T-helper 17 cell (primary cell): ENCODE measurements around the gene ICOSLG. TPM values are rescaled to one million over a fixed set of nuclear protein-coding genes. Genes with fewer than 3 reads are reported as not detected.
A peak's percentile ranks its signal among the peaks of the same experiment; 100 is the strongest.
"Not testable (repeated sequence)": the region's sequence is repeated elsewhere in the genome, so short reads cannot be mapped to it uniquely, and the experiment has no call there.

Source experiments
- ATAC-seq: fragments of 150-1000 bp; cut with Tn5 transposase; 2 replicates; pipeline ENCODE4 v1.10.0; 2021; ENCODE audit warnings: mild to moderate bottlenecking, moderate library complexity
- DNase-seq, 3 donors: peaks; one replicate each; pipeline versions ENCODE4 v3.0.0 to v3.0.0-alpha.2; 2020 to 2021
- H3K9me3 ChIP-seq: one replicate; pipeline ENCODE4 v1.7.0; 2013; ENCODE audit warnings: low read length, mild to moderate bottlenecking; ENCODE audit not compliant: control insufficient read depth, poor library complexity, severe bottlenecking
- H3K27ac Mint-ChIP-seq: one replicate; pipeline ENCODE4 v1.8.0; 2022; ENCODE audit warnings: mild to moderate bottlenecking, moderate library complexity, mixed read lengths
- H3K27me3 Mint-ChIP-seq: one replicate; pipeline ENCODE4 v1.8.0; 2022; ENCODE audit warnings: mixed read lengths
- H3K36me3 Mint-ChIP-seq: one replicate; pipeline ENCODE4 v1.8.0; 2022; ENCODE audit warnings: low read depth, mixed read lengths
- H3K4me1 Mint-ChIP-seq: one replicate; pipeline ENCODE4 v1.8.0; 2022; ENCODE audit warnings: mild to moderate bottlenecking, mixed read lengths
- H3K4me3 Mint-ChIP-seq: one replicate; pipeline ENCODE4 v1.8.0; 2022; ENCODE audit warnings: mild to moderate bottlenecking, moderate library complexity, mixed read lengths
- total RNA-seq, 4 donors: library from RNA in 2 of 4; stranded (reverse) in 2 of 4; gene quantifications; one replicate each; pipeline ENCODE4 v1.2.3 and lab custom pipeline; 2022 to 2026

ICOSLG gene
- total RNA-seq, 2 donors from 2014 or later: 9.4 to 19.1 TPM

GRCh38 chr21:44260791-44261631 is 20.3 kb upstream of the ICOSLG start:
- ATAC-seq (no peak), DNase-seq (no peak)
- Mint-ChIP-seq H3K27ac (no peak overlapping the region), H3K27me3 (peaks cover 7% of the 10 kb centered on the region), H3K4me1 (no peaks in the 10 kb centered on the region), H3K36me3 (no peaks in the 10 kb centered on the region), H3K4me3 (no peak overlapping the region)
- no peaks in the 10 kb centered on the region for H3K9me3 ChIP-seq

- H3K4me1 Mint-ChIP-seq: no peaks in the 10 kb centered on the region
- H3K27ac Mint-ChIP-seq: no peak overlapping the region
- no peak for DNase-seq
- no peaks in the 10 kb centered on the region for H3K36me3 Mint-ChIP-seq
- no peak for ATAC-seq
- peaks cover 7% of the 10 kb centered on the region for H3K27me3 Mint-ChIP-seq
- no peak overlapping the region for H3K4me3 Mint-ChIP-seq
- no peaks in the 10 kb centered on the region for H3K9me3 ChIP-seq
Observed at GRCh38 chr21:44260066-44260465, 19.3 kb upstream of the ICOSLG start.

GRCh38 chr21:44259082-44259705 is 18.5 kb upstream of the ICOSLG start:
- no peak overlapping the region for H3K4me3 Mint-ChIP-seq
- H3K9me3 ChIP-seq: no peaks in the 10 kb centered on the region
- no peak overlapping the region for H3K27ac Mint-ChIP-seq
- H3K4me1 Mint-ChIP-seq: no peaks in the 10 kb centered on the region
- peaks cover 7% of the 10 kb centered on the region for H3K27me3 Mint-ChIP-seq
- H3K36me3 Mint-ChIP-seq: no peaks in the 10 kb centered on the region
- ATAC-seq (no peak), DNase-seq (no peak)

- ATAC-seq: no peak
- no peaks in the 10 kb centered on the region for H3K36me3 Mint-ChIP-seq
Observed at GRCh38 chr21:44258056-44258725, 17.4 kb upstream of the ICOSLG start.

GRCh38 chr21:44255511-44255981 is 14.8 kb upstream of the ICOSLG start:
- ATAC-seq (no peak), DNase-seq (no peak)
- no peak overlapping the region for H3K4me3 Mint-ChIP-seq
- H3K27ac Mint-ChIP-seq: no peak overlapping the region
- peaks cover 2% of the 10 kb centered on the region for H3K4me1 Mint-ChIP-seq
- H3K27me3 Mint-ChIP-seq: peaks cover 7% of the 10 kb centered on the region
- no peaks in the 10 kb centered on the region for H3K9me3 ChIP-seq
- no peaks in the 10 kb centered on the region for H3K36me3 Mint-ChIP-seq

More at GRCh38 chr21:44258056-44258725, 17.4 kb upstream of the ICOSLG start:
- Mint-ChIP-seq H3K4me1 (peaks cover 2% of the 10 kb centered on the region), H3K27ac (no peak overlapping the region), H3K4me3 (no peak overlapping the region), H3K27me3 (peaks cover 7% of the 10 kb centered on the region)
- no peaks in the 10 kb centered on the region for H3K9me3 ChIP-seq
- no peak for DNase-seq

GRCh38 chr21:44253832-44254710 is 13.3 kb upstream of the ICOSLG start:
- ATAC-seq: no peak
- Mint-ChIP-seq H3K4me3 (no peak overlapping the region), H3K27me3 (peaks cover 7% of the 10 kb centered on the region), H3K27ac (no peak overlapping the region), H3K4me1 (peaks cover 2% of the 10 kb centered on the region), H3K36me3 (no peaks in the 10 kb centered on the region)
- DNase-seq: no peak
- H3K9me3 ChIP-seq: no peaks in the 10 kb centered on the region

- H3K36me3 Mint-ChIP-seq, H3K27ac Mint-ChIP-seq, ATAC-seq, H3K4me3 Mint-ChIP-seq, H3K4me1 Mint-ChIP-seq, H3K9me3 ChIP-seq, H3K27me3 Mint-ChIP-seq, DNase-seq: not testable (repeated sequence)
Observed at GRCh38 chr21:44249204-44250037, 8.7 kb upstream of the ICOSLG start.

- not testable (repeated sequence) for H3K27me3 Mint-ChIP-seq, H3K9me3 ChIP-seq, ATAC-seq, H3K36me3 Mint-ChIP-seq, H3K4me3 Mint-ChIP-seq, H3K27ac Mint-ChIP-seq, H3K4me1 Mint-ChIP-seq, DNase-seq
Observed at GRCh38 chr21:44247904-44248303, 7.2 kb upstream of the ICOSLG start.

- not testable (repeated sequence) for H3K4me3 Mint-ChIP-seq, H3K27ac Mint-ChIP-seq, H3K9me3 ChIP-seq, H3K36me3 Mint-ChIP-seq, H3K27me3 Mint-ChIP-seq, DNase-seq, H3K4me1 Mint-ChIP-seq
- ATAC-seq: peak; percentile 79
Observed at GRCh38 chr21:44243980-44244379, 3.2 kb upstream of the ICOSLG start.

- peak; percentile 51 for ATAC-seq
- not testable (repeated sequence) for DNase-seq, H3K36me3 Mint-ChIP-seq, H3K27me3 Mint-ChIP-seq, H3K4me3 Mint-ChIP-seq, H3K4me1 Mint-ChIP-seq, H3K9me3 ChIP-seq, H3K27ac Mint-ChIP-seq
Observed at GRCh38 chr21:44241281-44241680, 538 bp upstream of the ICOSLG start.

- not testable (repeated sequence) for H3K36me3 Mint-ChIP-seq, H3K4me1 Mint-ChIP-seq, H3K27ac Mint-ChIP-seq, H3K27me3 Mint-ChIP-seq, ATAC-seq, H3K4me3 Mint-ChIP-seq, DNase-seq, H3K9me3 ChIP-seq
Observed at GRCh38 chr21:44240353-44240752, 390 bp downstream of the ICOSLG start.

- ATAC-seq, H3K27me3 Mint-ChIP-seq: not testable (repeated sequence)
Observed at GRCh38 chr21:44229561-44229960, 11.2 kb downstream of the ICOSLG start.

More at GRCh38 chr21:44229561-44229960, 11.2 kb downstream of the ICOSLG start:
- not testable (repeated sequence) for H3K27ac Mint-ChIP-seq, DNase-seq, H3K4me3 Mint-ChIP-seq, H3K36me3 Mint-ChIP-seq, H3K9me3 ChIP-seq, H3K4me1 Mint-ChIP-seq
